Measurements from ENCODE around the gene TPCN2. TPM values are rescaled to one million over a fixed set of nuclear protein-coding genes. Genes with fewer than 3 reads are reported as not detected.

TPCN2 gene
- total and polyA plus RNA-seq, 9 of the 15 experiments (the other 6 are each of a cell fraction or from before 2014, with no cell fraction given) = 0.66 to 10.2 (median 4.6) TPM

DNA sequence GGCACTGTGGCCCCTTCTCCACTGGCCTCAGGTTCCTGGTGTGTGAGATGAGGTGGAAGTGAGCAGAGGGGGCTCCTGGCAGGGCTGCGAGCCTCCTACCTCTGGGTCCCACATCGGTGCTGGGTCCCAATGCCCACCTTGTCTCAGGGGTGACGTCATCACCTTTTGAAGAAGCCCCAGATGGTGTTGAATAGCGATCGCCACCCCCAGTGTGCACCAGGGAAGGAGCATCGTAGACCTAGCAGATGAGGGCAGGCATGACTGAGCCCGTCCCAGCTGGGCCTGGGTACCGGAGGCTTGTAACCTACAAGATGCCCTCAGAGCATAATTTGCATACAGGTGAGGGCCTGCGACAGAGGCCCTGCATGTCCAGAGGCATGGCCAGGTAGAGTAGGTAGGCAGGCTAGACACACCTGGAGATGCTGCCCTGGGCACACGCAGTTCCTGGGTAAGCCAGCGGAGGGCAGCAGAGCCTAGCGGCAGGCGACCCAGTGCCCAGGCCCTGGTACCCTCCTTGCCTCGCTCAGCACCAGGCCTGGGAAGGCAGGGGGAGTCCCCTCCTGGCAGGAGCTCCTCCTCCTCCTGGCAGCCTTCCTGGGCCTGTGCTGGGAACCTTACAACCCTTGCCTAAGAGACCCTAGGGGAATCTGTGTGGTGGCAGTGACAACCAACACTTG, 52.5 kb downstream of the TPCN2 start (continued):
- no peak for TF ChIP-seq L3MBTL2 (IDR thresholded peaks at IDR 0.05)
- peak; percentile 85 for TF ChIP-seq ARID2 (IDR thresholded peaks at IDR 0.05)
- TF ChIP-seq CC2D1A (IDR thresholded peaks at IDR 0.05) = peak; percentile 79; the same call in 1 of the 2 replicates
- TF ChIP-seq CTCF (IDR thresholded peaks at IDR 0.05 in 2 of 3, conservative IDR thresholded peaks at IDR 0.05 in 1 of 3; ENCODE audit: insufficient read depth in 2 of 3, low read depth in 1 of 3, low read length in 3 of 3) = peak; percentile 87 to 95 (median 88)
- 0 out of 2 replicates have a peak, but pooled peaks have one; percentile 12 for TF ChIP-seq CREM (IDR thresholded peaks at IDR 0.05; ENCODE audit: low read depth)
- TF ChIP-seq, protein P1, sequence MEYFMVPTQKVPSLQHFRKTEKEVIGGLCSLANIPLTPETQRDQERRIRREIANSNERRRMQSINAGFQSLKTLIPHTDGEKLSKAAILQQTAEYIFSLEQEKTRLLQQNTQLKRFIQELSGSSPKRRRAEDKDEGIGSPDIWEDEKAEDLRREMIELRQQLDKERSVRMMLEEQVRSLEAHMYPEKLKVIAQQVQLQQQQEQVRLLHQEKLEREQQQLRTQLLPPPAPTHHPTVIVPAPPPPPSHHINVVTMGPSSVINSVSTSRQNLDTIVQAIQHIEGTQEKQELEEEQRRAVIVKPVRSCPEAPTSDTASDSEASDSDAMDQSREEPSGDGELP (CRISPR knock-in tag; IDR thresholded peaks at IDR 0.05; ENCODE audit: borderline replicate concordance) = peak; percentile 55; the same call in 1 of the 2 replicates
- no peak for TF ChIP-seq ZNF24 (IDR thresholded peaks at IDR 0.05)
- TF ChIP-seq, protein P2, sequence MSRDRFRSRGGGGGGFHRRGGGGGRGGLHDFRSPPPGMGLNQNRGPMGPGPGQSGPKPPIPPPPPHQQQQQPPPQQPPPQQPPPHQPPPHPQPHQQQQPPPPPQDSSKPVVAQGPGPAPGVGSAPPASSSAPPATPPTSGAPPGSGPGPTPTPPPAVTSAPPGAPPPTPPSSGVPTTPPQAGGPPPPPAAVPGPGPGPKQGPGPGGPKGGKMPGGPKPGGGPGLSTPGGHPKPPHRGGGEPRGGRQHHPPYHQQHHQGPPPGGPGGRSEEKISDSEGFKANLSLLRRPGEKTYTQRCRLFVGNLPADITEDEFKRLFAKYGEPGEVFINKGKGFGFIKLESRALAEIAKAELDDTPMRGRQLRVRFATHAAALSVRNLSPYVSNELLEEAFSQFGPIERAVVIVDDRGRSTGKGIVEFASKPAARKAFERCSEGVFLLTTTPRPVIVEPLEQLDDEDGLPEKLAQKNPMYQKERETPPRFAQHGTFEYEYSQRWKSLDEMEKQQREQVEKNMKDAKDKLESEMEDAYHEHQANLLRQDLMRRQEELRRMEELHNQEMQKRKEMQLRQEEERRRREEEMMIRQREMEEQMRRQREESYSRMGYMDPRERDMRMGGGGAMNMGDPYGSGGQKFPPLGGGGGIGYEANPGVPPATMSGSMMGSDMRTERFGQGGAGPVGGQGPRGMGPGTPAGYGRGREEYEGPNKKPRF (IDR thresholded peaks at IDR 0.05; ENCODE audit: low read depth, low read length) = no peak
- no peak for TF ChIP-seq SETDB1 (IDR thresholded peaks at IDR 0.05; ENCODE audit: low read length)
- TF ChIP-seq POU5F1 (IDR thresholded peaks at IDR 0.05; ENCODE audit: borderline replicate concordance, low read depth, low read length, partially characterized antibody) = no peak
- no peak for TF ChIP-seq PHF21A (IDR thresholded peaks at IDR 0.05; ENCODE audit: borderline replicate concordance, low read depth)
- no peak for TF ChIP-seq SRSF9 (IDR thresholded peaks at IDR 0.05; ENCODE audit: borderline replicate concordance, low read depth, low read length)
- TF ChIP-seq GATAD2B (IDR thresholded peaks at IDR 0.05; ENCODE audit: borderline replicate concordance) = no peak
- peak; percentile 79; the same call in 1 of the 2 replicates for TF ChIP-seq CTBP1 (IDR thresholded peaks at IDR 0.05; ENCODE audit: borderline replicate concordance)
- no peak for TF ChIP-seq CBFA2T3 (IDR thresholded peaks at IDR 0.05)
- TF ChIP-seq IRF2 (CRISPR knock-in tag; IDR thresholded peaks at IDR 0.05) = no peak
- no peak for TF ChIP-seq NR4A1 (CRISPR knock-in tag; IDR thresholded peaks at IDR 0.05)
- TF ChIP-seq NR4A1 (tag; IDR thresholded peaks at IDR 0.05) = no peak
- TF ChIP-seq JUNB (CRISPR knock-in tag; conservative IDR thresholded peaks at IDR 0.05) = peak; percentile 53; the same call in 1 of the 2 replicates
- no peak for TF ChIP-seq PPARD (CRISPR knock-in tag; IDR thresholded peaks at IDR 0.05)
- peak; percentile 24; the same call in 1 of the 2 replicates for TF ChIP-seq MYC (IDR thresholded peaks at IDR 0.05; ENCODE audit: low read depth, low read length)
- no peak for TF ChIP-seq MYC (CRISPR knock-in tag; IDR thresholded peaks at IDR 0.05; ENCODE audit: borderline replicate concordance, low read depth)
- TF ChIP-seq ATF3 (IDR thresholded peaks at IDR 0.05) = peak; percentile 85
- no peak for TF ChIP-seq ATF3 (CRISPR knock-in tag; conservative IDR thresholded peaks at IDR 0.05)

All from K562 (cell line).